ENCODE results near the gene GPR137C. TPM values are rescaled to one million over a fixed set of nuclear protein-coding genes. Genes with fewer than 3 reads are reported as not detected.

Gene GPR137C
- polyA plus RNA-seq, 1 donor from 2014 or later = 118 TPM

DNA sequence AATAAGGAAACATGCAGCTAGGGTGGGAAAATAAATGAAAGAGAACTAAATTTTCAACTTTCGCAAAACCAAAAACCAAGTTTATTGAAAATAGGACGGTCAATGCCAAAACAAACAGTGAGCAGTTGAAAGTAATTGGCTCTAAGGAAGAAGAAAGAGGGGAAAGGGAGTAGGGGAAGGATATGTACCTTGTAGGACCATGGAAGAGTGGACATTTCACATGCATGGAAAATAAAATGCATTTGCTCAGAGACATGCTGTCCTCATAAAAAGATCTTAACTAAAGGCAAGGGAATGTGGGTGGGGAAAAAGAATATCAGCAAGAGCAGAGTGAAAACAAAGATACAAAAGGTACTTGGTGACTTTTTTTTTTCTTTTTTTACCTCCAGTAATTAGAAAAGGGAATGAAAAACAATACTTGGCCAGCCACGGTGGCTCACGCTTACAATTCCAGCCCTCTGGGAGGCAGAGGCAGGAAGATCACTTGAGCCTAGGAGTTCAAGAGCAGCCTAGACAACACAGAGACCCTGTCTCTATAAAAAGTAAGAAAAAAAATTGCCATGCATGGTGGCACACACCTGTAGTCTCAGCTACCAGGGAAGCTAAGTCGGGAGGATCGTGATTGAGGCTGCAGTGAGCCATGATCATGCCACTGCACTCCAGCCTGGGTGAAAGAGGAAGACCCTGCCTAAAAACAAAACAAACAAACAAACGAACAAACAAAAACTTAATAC lies 6.9 kb upstream of the GPR137C start:
- H3K9ac ChIP-seq (ENCODE audit: low read length) = no peak overlapping the region

DNA sequence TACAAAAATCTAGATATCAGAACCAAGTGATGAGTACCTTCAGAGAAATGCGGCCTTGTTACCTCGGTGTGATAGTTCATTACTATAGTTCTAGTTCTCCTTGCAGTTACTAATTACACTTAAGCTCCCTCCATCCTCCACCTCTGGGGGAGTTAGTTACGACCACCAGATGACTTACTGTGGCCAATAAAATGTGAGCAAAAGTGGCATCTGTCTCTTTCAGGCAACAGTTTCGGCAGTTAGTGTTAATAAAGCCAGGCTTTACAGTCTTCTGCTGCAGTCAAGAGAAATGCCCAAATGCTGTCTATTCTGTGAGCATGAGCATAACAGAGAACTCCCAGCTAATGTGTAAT lies 6.3 kb upstream of the GPR137C start:
- H2AFZ ChIP-seq (ENCODE audit: low read depth, low read length) = no peak overlapping the region
- H3F3A ChIP-seq (ENCODE audit: insufficient read depth, low read length, poor library complexity, severe bottlenecking) = peaks cover 8% of the 10 kb centered on the region
- H3K4me3 ChIP-seq (ENCODE audit: low read length) = no peak overlapping the region
- H3K79me2 ChIP-seq (replicated peaks; ENCODE audit: insufficient read depth, low read length) = peaks cover 49% of the 10 kb centered on the region
- peaks cover 5% of the 10 kb centered on the region for H3K36me3 ChIP-seq (ENCODE audit: insufficient read depth, low read length)
- no peak for TF ChIP-seq MXI1 (conservative IDR thresholded peaks at IDR 0.05; ENCODE audit: poor library complexity, severe bottlenecking)
- TF ChIP-seq SMC3 (conservative IDR thresholded peaks at IDR 0.05; ENCODE audit: poor library complexity) = no peak
- TF ChIP-seq POLR2AphosphoS5 (IDR thresholded peaks at IDR 0.05) = no peak
- TF ChIP-seq, protein P1, sequence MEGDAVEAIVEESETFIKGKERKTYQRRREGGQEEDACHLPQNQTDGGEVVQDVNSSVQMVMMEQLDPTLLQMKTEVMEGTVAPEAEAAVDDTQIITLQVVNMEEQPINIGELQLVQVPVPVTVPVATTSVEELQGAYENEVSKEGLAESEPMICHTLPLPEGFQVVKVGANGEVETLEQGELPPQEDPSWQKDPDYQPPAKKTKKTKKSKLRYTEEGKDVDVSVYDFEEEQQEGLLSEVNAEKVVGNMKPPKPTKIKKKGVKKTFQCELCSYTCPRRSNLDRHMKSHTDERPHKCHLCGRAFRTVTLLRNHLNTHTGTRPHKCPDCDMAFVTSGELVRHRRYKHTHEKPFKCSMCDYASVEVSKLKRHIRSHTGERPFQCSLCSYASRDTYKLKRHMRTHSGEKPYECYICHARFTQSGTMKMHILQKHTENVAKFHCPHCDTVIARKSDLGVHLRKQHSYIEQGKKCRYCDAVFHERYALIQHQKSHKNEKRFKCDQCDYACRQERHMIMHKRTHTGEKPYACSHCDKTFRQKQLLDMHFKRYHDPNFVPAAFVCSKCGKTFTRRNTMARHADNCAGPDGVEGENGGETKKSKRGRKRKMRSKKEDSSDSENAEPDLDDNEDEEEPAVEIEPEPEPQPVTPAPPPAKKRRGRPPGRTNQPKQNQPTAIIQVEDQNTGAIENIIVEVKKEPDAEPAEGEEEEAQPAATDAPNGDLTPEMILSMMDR (IDR thresholded peaks at IDR 0.05; ENCODE audit: poor library complexity, severe bottlenecking) = no peak
- no peak for TF ChIP-seq EZH2 (IDR thresholded peaks at IDR 0.05; ENCODE audit: borderline replicate concordance, insufficient read depth, low read length, poor library complexity, severe bottlenecking)
- no peak for TF ChIP-seq EP300 (conservative IDR thresholded peaks at IDR 0.05; ENCODE audit: poor library complexity, severe bottlenecking)
- TF ChIP-seq, protein P2, sequence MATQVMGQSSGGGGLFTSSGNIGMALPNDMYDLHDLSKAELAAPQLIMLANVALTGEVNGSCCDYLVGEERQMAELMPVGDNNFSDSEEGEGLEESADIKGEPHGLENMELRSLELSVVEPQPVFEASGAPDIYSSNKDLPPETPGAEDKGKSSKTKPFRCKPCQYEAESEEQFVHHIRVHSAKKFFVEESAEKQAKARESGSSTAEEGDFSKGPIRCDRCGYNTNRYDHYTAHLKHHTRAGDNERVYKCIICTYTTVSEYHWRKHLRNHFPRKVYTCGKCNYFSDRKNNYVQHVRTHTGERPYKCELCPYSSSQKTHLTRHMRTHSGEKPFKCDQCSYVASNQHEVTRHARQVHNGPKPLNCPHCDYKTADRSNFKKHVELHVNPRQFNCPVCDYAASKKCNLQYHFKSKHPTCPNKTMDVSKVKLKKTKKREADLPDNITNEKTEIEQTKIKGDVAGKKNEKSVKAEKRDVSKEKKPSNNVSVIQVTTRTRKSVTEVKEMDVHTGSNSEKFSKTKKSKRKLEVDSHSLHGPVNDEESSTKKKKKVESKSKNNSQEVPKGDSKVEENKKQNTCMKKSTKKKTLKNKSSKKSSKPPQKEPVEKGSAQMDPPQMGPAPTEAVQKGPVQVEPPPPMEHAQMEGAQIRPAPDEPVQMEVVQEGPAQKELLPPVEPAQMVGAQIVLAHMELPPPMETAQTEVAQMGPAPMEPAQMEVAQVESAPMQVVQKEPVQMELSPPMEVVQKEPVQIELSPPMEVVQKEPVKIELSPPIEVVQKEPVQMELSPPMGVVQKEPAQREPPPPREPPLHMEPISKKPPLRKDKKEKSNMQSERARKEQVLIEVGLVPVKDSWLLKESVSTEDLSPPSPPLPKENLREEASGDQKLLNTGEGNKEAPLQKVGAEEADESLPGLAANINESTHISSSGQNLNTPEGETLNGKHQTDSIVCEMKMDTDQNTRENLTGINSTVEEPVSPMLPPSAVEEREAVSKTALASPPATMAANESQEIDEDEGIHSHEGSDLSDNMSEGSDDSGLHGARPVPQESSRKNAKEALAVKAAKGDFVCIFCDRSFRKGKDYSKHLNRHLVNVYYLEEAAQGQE (IDR thresholded peaks at IDR 0.05; ENCODE audit: borderline replicate concordance) = no peak
- H4K20me1 ChIP-seq (ENCODE audit: insufficient read depth) = no peaks in the 10 kb centered on the region
- no peaks in the 10 kb centered on the region for H3K9me3 ChIP-seq (ENCODE audit: low read length)
- no peak overlapping the region for H3K4me2 ChIP-seq (ENCODE audit: low read length)
- no peaks in the 10 kb centered on the region for H3K9me2 ChIP-seq (ENCODE audit: insufficient read depth, low read length)
- H3K27ac ChIP-seq (ENCODE audit: low read length) = no peak overlapping the region
- H3K27me3 ChIP-seq (ENCODE audit: insufficient read depth, low read depth, low read length) = no peaks in the 10 kb centered on the region
- H3K9ac ChIP-seq (ENCODE audit: low read length) = no peak overlapping the region

More for the DNA sequence above, 6.9 kb upstream of the GPR137C start:
- Histone ChIP-seq H3K9me2 (ENCODE audit: insufficient read depth, low read length) (no peaks in the 10 kb centered on the region), H2AFZ (ENCODE audit: low read depth, low read length) (no peak overlapping the region), H3K27me3 (ENCODE audit: insufficient read depth, low read depth, low read length) (no peaks in the 10 kb centered on the region), H4K20me1 (ENCODE audit: insufficient read depth) (no peaks in the 10 kb centered on the region), H3F3A (ENCODE audit: insufficient read depth, low read length, poor library complexity, severe bottlenecking) (peaks cover 3% of the 10 kb centered on the region), H3K79me2 (replicated peaks; ENCODE audit: insufficient read depth, low read length) (peaks cover 44% of the 10 kb centered on the region), H3K4me3 (ENCODE audit: low read length) (no peak overlapping the region), H3K36me3 (ENCODE audit: insufficient read depth, low read length) (peaks cover 5% of the 10 kb centered on the region), H3K9me3 (ENCODE audit: low read length) (no peaks in the 10 kb centered on the region), H3K4me2 (ENCODE audit: low read length) (no peak overlapping the region), H3K27ac (ENCODE audit: low read length) (no peak overlapping the region)
- TF ChIP-seq EZH2 (IDR thresholded peaks at IDR 0.05; ENCODE audit: borderline replicate concordance, insufficient read depth, low read length, poor library complexity, severe bottlenecking) (no peak), RAD21 (conservative IDR thresholded peaks at IDR 0.05) (no peak), TAF1 (IDR thresholded peaks at IDR 0.05; ENCODE audit: low read depth) (no peak), EP300 (conservative IDR thresholded peaks at IDR 0.05; ENCODE audit: poor library complexity, severe bottlenecking) (no peak), POLR2AphosphoS5 (IDR thresholded peaks at IDR 0.05) (no peak), SMC3 (conservative IDR thresholded peaks at IDR 0.05; ENCODE audit: poor library complexity) (no peak)
- TF ChIP-seq, protein P1 (IDR thresholded peaks at IDR 0.05; ENCODE audit: poor library complexity, severe bottlenecking) = no peak

Measured in neural cell (in vitro differentiated cells).